HG02981 (cell line): Measurements from ENCODE around the gene SFRP5.

Experiments used
- ATAC-seq: cut with Tn5 transposase; IDR thresholded peaks from one replicate; pipeline ENCODE4 v1.9.1; 2021; ENCODE audit warnings: mild to moderate bottlenecking, moderate library complexity; ENCODE audit not compliant: unreplicated experiment

SFRP5 gene

DNA sequence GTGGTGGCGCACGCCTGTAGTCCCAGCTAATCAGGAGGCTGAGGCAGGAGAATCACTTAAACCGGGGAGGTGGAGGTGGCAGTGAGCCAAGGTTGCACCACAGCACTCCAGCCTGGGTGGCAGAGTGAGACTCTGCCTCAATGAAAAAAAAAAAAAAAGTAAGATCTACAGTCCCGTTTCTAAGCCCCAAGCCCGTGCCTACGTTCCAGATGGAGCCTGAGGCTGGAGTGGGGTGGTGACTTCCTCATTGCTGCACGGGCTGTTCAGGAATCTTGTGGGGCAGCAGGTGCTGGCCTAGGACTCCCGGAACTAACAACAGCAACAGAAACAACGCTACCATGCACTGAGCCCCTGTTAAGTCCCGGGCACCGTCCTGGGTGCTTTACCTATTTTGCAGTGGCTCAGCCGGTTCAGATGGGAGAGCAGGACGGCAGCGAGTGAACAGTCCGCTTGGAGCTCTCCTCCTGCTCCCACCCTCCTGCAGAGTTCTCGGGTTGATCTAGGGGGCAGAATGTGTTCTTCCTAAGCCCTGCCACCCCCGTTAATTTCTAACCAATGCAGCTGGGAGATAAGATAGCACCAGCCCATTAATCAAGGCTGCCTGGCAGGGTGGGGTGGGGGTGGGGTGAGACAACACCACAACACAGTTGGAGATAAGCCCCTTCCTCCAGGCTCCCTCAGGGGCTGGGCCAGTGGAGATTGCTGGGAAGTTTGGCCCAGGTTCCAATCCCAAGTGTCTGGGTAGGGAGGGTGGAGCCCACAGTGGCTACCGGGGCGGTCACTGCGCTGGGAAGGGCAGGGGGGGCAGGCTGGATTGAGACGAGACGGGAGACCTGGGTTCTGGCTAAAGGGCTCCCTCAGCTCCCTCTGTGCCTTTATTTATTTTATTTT lies 17.0 kb upstream of the SFRP5 start:
- ATAC-seq, result no peak

DNA sequence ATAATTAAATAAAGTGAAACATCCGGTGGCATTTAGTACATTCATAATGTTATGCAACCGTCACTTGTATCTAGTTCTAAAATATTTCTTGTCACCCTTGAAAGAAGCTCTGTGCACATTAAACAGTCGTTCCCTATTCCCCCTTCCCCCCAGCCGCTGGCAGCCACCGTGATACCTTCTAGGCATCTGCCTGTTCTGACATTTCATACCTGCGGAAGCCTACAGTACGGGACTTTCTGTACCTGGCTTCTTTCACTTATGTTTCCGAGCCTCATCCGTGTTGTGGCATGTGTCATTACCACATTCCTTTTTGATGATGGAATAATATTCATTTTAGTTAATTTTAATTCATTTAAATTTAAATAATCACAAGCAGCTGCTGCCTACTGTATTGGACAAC lies 13.9 kb upstream of the SFRP5 start:
- ATAC-seq, result no peak

DNA sequence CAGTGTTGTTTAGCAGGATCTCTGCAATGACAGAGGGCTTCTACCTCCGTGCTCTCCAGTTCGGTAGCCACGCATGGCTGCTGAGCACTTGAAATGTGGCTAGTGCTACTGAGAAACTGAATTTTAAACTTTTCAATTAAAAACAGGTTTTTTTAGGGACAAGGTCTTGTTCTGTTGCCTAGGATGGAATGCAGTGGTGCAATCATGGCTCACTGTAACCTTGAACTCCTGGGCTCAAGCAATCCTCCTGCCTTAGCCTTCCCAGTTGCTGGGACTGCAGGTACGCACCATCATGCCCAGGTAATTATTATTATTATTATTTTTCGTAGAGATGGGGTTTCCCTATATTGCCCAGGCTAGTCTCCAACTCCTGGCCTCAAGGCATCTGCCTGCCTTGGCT lies 13.4 kb upstream of the SFRP5 start:
- ATAC-seq, result no peak

DNA sequence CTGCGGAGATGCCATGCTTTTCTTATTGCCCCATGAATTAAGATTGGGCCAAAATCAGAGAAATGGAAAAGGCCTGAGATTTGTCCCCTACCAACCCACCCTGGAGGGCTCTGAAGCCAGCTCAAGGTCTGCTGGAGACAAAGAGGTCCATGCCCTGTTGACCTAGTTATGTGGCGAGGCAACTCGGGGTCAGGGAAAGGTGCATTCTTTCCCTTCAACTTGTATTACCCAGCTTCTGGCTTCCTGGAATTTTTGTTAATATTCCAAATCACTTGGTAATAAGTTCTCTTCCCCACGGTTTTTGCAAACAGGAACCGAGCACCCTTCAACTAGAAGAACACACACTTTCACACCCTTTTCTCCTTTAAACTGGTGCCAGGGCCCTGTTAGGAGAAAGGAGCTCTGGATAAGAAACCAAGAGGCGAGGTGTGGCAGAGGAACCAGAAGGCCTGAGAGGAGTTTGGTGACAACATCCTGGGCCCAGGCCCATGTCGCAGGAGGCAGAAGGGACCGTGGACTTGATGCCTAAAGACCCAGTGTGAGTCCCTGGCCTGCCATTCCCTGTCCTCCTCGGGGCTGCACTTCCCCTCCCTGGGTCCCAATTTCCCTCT lies 12.5 kb upstream of the SFRP5 start:
- no peak for ATAC-seq

DNA sequence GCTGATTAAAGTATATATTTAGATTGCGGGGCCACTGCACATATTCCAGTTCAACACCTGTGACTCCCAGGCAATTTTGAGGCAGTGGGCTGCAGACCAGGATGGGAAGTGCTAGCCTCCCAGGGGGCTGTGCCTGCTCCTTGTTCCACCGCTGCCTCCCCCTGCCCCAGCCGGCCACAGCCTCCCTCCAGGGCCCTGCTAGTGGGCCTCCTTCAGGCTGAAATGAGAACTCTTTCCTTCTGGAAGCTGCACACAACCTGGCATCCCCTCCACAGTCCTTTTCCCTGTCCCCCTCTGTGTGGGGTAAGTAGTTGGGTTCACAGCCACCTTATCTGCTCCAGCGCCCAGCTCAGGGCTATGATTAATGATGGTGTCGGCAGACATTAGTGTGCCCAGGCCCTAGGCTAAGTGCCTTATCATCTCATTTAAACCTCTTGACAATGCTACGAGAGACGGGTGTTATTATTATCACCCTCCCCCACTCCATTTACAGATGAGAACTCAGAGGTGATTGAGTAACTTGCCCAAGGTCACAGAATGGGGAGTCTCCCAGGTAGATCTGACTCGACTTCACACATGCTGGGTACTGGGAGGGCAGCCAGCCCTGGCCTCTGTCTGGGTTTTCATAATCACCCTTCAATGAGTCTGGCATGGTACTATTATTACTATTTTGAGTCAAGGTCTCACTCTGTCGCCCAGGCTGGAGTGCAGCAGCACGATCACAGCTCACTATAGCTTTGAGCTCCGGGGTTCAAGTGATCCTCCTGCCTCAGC lies 10.8 kb upstream of the SFRP5 start:
- ATAC-seq, result no peak

DNA sequence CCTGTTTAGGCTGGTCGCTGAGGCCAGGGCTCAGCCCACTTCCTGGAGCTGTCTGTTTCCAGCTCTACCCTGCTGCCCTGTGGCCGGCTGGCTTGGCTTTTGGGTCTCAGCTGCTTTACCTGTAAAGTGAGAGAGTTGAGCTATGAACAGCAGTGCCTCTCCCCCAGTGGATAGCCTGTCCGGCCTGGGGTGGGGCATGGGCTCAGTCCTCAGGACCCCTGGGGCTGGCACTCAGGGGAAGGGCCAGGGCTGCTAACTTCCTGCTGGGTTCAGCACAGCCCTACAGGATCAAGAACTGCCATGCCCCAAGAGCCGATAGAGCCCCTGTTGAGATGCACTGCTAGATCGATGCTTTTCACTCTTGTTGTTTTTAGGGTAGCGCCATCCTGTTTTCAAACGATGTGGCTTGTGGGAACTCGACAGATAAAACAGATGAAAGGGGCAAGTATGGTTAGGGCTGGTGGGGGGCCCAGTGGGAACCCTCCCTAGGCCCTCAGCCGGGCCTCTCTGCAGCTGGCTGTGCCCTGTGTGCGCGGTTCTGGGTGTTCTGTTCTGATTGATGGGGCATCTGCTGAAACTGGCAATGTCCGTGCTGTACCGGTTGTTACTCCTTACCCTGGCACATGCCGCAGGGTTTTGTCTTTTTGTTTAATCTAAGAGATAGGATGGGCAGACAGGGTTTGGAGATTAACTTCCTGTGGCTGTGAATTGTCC lies 10.0 kb upstream of the SFRP5 start:
- ATAC-seq, result no peak

DNA sequence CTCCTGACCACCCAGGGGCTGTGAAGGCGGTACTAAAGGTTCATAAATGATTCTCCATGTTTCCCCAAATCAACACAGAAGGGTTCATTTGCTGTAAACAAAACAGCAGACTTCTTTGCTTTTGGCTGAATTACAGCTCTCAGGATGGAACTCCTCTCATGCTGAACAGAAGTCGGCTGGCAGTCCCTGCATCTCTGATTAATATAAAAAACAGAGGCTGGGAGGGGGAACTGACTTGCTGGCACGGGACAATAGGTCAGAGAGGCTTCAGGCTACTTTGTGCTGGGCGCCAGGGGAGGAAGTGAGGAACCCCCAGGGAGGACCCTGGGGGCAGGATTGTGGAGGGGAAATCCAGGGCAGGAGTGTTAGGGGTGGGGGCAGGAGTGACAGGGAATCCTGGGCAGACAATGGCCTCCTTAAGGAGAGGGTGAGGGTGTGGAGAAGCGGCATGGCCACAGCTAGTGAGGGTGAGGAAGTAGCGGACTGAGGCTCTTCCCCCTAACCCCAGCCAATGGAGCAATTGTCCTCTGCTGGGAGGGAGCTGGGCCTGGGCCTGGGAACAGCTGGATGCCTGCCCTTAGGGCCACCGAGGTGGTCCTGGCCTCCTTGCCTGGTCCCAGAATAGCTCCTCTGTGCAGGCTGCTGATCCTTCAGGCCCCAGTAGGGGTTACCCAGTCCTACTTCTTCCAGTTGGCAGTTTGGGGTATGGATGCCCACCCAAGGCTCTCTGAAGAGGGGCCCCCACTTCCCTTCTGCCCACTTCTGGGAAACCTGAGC lies 9.2 kb upstream of the SFRP5 start:
- no peak for ATAC-seq

DNA sequence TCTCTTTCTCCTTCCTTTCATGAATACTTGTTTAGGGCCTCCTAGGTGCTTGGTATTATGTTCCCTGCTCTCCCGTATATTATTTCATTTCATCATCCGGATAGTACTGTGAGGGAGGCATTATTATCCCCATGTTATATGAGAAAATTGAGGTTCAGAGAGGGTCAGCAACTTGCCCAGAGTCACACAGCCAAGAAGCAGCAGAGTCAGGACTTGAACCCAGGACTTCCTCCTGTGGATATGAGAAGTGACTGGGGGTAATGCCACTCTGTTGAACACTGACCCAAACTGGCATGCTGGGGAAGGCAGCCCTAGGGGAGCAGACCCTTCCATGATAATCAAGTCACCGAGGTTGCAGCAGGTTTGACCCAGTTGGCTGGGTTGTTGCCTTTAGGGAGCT lies 8.2 kb upstream of the SFRP5 start:
- ATAC-seq, result no peak

DNA sequence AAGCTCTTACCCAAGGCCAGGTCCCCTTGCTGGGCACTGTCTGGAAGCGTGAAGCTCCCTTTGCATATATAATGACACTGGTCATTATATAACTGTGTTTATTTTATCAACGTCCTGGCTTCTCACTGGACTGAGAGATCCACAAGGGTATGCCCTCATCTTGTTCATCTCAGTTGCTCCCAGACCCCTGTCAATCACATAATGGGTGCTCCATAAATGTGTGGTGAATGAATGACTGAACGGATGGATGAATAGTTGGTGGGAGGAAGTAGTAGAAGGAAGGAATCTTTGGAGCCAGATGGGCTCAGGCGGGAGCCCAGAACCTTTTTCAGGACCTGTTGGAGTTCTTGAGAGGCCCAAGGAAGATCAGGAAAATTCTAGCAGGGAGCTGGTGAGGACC lies 7.7 kb upstream of the SFRP5 start:
- no peak for ATAC-seq

DNA sequence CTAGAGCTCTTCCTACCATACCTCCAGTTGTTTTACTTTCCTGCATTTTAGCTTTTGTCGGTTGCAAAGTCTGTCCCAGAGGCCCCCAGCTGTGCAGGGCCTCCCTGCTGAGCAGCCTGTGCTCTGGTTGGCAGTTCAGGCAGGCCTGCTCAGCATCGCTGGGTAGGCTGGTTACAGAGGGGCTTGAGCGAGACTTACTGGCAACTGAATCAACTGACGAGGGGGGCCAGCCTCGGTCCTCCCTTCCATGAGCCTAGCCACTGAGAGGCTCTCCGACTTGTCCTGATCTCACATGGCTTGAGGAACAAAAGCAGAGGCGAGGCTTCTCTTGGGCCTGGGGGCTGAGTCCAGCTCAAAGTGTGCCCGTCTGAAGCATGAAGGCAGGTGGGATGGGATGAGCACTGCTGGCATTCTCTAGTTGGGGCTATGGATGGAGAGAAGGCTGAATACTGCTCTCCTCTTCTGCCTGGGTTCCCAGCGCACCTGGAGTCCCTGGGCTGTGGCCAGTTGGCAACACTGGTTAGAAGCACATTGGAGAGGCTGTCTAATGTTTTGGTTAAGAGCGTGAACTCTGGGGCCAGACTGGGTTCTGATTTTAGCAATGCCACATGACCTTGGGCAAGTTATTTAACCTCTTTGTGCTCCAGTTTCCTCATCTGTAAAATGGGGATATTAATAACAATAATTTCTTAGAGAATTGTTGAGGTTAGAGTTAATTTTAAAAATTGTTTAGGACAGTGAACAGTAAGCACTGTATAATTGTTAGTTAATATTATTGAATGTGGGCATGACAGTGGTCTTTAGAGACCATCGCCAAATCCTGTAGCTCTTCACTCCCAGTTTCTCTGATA lies 6.9 kb upstream of the SFRP5 start:
- no peak for ATAC-seq

DNA sequence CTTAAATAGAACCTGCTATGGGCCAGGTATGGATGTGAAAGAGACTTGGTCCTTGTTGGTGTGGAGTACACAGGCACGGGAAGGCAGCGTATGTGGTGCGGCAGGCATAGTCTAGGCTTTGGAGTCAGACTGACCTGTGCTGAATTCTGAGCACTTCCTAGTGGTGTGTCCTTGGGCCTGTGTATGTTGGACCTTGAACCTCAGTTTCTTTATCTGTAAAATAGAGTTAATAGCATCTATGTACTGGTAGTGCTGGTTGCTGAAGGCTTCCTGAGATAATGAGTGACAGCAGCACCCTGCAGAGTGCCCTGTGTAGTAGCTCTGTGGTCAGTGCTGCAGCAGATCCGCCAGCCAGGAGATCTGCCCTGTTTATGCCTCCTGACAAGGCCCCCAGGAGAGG lies 5.3 kb upstream of the SFRP5 start:
- ATAC-seq, result no peak

DNA sequence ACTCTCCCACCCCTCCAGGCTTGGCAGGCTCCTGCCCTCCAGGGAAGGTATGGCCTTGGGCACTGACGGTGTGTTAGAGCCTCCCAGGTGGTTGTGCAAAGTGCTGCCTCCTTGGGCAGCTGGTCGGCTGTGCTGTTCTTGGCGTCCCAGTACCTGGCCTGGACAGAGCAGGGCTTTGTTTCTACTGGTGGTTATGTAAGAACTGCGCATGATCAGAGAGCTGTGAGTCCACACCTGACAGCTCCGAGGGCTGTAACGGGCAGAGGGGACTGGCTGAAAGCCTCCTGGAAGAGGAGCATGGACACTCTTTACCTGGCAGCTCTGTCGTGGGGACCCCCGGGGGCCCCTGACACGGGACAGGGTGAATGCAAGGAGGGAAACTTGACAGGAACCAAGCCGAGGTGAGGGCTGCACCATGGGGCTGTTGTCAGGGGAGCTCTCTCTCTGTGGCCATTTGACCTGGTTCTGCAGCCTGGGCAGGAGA lies 3.1 kb upstream of the SFRP5 start:
- ATAC-seq, result no peak

DNA sequence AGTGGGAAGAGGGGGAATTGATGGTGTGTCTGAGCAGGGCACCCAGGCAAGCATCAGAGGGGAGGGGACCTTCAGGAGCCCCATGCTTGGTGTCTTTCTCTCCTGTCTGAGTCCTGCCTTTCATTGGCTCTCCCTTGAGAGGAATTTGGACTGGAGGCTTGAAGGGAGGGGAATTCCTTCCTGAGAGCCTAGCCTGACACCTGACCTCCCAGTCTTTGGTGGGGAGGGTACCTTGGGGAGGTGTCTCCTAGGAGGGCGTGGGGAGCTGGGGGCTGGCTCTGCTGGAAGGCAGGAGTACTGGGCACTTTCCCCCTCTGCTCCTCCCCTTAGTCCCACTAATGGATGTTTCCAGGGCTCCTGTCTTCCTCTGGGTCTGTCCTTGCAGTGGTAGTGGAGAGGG lies 1.3 kb upstream of the SFRP5 start:
- no peak for ATAC-seq

DNA sequence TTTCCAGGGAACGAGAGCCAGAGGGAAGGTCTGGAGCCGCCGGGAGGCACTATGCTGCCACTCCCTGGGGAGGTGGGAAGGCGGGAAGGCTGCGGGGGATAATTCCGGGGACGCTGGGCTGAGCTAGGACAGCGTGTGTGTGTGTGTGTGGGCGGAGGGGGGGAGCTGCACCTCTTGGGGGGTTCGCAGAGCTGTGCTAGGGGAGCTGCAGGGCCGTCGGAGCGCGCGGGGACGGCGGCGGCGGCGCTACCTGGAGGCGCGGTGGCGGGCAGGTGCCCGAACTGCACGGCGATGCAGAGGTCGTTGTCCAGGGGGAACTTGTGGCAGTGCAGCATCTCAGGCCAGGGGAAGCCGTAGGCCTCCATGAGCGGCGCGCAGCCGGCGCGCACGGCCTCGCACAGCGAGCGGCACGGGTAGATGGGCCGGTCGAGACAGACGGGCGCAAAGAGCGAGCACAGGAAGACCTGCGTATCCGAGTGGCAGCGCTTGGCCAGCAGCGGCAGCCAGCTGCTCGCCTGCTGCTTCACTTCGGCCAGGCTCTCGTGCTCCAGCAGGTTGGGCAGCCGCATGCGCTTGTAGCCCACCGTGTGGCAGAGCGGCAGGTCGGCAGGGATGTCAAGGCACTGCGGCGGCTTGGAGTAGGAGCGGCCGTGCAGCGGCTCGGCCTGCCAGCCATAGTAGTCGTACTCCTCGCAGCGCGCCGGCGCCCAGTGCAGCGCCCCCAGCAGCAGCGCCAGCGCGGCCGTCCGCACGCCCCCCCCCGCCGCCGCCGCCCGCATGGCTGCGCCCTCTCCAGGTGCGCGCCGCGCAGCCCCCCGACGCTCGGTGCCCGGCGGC lies 526 bp downstream of the SFRP5 start:
- ATAC-seq, result no peak

DNA sequence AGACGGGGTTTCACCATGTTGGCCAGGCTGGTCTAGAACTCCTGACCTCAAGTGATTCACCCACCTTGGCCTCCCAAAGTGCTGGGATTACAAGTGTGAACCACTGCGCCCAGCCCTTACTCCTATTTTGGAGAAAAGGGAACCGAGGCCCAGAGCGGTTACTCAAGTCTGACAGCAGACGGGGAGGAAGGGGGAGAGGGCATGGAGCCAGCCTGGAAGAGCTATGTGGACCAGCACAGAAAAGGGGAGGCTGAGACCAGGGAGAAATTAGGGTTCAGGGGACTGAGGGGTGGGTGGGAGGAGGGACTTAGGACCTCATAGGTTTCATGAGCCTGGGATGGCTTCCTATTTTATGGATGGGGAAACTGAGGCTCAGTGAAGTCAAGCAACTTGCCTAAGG lies 1.5 kb downstream of the SFRP5 start:
- ATAC-seq, result no peak

DNA sequence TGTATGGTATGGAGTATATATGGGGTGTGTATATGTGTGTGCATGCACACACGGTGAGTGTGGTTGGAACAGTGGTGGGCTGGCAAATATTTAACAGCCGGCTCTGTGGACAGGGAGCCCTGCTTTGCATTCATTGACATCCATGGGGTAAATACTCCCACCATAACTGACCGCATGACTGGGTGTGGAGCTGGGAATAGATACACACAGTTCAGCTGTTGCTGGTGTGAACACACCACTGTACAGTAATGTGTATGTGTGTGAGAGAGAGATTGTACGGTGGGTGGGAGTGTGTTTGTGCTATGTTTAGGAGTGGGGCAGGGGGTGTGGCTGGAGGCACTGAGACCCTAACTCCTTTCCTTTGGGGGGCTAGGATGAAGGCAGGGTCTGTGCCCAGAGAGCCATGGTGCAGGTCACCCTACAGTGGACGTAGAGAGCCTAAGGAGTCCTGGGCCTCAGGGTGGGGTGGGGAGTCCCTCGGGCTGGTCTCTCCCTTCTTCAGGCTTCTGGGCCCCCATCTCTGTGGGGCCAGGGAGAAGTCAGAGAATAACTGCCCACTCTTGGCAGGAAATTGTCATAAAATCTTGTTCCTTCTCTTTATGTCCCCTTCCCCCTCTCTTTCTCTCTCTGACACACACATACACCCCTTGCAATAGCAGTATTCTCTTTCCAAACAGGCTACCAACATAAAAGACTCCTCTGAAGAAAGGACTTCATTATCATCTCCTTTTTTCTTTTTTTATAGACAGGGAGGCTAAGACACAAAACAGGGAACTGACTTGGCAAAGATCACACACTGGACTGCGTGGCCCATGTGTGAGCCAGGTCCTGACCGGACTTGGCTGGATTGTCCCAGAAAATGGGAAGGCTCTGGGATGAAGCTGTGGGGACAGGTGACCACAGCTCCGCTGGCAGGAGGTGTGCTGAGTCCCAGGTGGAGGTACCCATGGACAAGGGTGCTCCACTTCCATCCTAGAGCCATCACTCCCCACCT lies 3.2 kb downstream of the SFRP5 start:
- ATAC-seq, result no peak
